Heart left ventricle (tissue), 13 donors: ENCODE measurements around the gene TUT7.

ENCODE experiments used
- CTCF ChIP-seq, 12 donors: fragments of 200-600 bp; sonication (generic) in 4 of 12; IDR thresholded peaks; one replicate each; pipeline versions ENCODE4 v1.5.0 to v1.8.0; 2018 to 2022; ENCODE audit warnings: antibody characterized with exemption in 12 of 12, mild to moderate bottlenecking in 5 of 12
- POLR2A ChIP-seq, 2 donors: fragments of 450-650 bp; IDR thresholded peaks; one replicate each; pipeline ENCODE4 v1.6.1; 2017; ENCODE audit warnings: antibody characterized with exemption in 2 of 2, mild to moderate bottlenecking in 2 of 2, moderate library complexity in 2 of 2
- donor health status: ischemic (EF 13 %, LVEDD 7.1; RV severe dilation, severe dysfunction).
- donor health status: DM: no; HTN: yes; CAD: no.
- donor health status: DM: no; HTN: no; CAD: no.
- donor health status: ischemic (EF 25% LVEDD 6.9; RV normal size, moderate dysfunction).
- donor health status: ischemic (EF 25% LVEDD 5.7; RV mildly dilated, moderate dysfunction).
- donor health status: ischemic (EF 35%, LVEDD 5.7; RV mildly dilated, moderate dysfunction).
- donor health status: nonischemic (EF 11% LVEDD 7.7; RV severe dilation, severe dysfunction).
- donor health status: DM: yes; HTN: yes; CAD: no.
- donor health status: PGD.
- donor health status: ischemic (EF 29% LVEDD 5.4; RV normal size, mild dysfunction).
- donor health status: nonischemic (EF 23%, LVEDD 6.1; RV moderate dilation, normal function).

- no peak for TF ChIP-seq CTCF (IDR thresholded peaks at IDR 0.05)
- no peak for TF ChIP-seq POLR2A (IDR thresholded peaks at IDR 0.05)
Observed at GRCh38 chr9:86368871-86369521, 14.8 kb upstream of the TUT7 start.
